ENCODE data around the gene TCEANC2. TPM values are rescaled to one million over a fixed set of nuclear protein-coding genes. Genes with fewer than 3 reads are reported as not detected.

TCEANC2 gene
- total RNA-seq, 2 donors from 2014 or later, result 2.0 to 7.8 TPM

DNA sequence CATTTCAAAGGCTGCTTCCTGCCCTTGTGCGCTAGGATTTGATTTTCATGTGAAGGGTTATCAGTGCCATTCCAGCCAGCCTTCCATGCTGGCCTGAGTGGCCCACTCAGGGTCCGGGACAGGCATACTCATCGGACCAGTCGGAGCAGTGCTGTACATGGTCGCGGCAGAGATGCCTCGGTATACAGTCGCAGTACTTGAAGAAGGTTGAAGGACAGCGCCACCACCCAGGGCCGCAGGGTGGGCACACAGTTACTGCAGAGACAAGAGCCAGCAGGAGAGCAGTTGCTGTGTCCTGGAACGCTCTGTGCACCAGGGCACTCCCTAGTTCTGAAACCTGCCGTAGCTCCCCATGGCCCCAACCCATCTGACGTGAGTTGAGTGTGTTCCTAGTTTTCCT lies 44.5 kb upstream of the TCEANC2 start:
- Histone ChIP-seq H3K4me1 (ENCODE audit: control insufficient read depth in 1 of 2, low read depth in 2 of 2) (no peaks in the 10 kb centered on the region), H3K9me3 (no peaks in the 10 kb centered on the region), H3K27ac (no peak overlapping the region), H3K4me3 (no peak overlapping the region), H3K36me3 (no peaks in the 10 kb centered on the region), H3K27me3 (replicated peaks; ENCODE audit: insufficient read depth) (no peaks in the 10 kb centered on the region)
- no peak for TF ChIP-seq CTCF (IDR thresholded peaks at IDR 0.05)
- DNase-seq (ENCODE audit: low spot score) (no peak), ATAC-seq (ENCODE audit: insufficient number of reproducible peaks, low FRiP score, low read depth) (no peak)

GRCh38 chr1:54009406-54009805 lies 44.0 kb upstream of the TCEANC2 start:
- no peak for DNase-seq (ENCODE audit: low spot score)
- ATAC-seq (ENCODE audit: insufficient number of reproducible peaks, low FRiP score, low read depth), result no peak
- TF ChIP-seq CTCF (IDR thresholded peaks at IDR 0.05), result no peak
- Histone ChIP-seq H3K4me1 (ENCODE audit: control insufficient read depth in 1 of 2, low read depth in 2 of 2) (no peaks in the 10 kb centered on the region), H3K9me3 (no peaks in the 10 kb centered on the region), H3K4me3 (no peak overlapping the region), H3K36me3 (no peaks in the 10 kb centered on the region), H3K27ac (no peak overlapping the region), H3K27me3 (replicated peaks; ENCODE audit: insufficient read depth) (no peaks in the 10 kb centered on the region)

DNA sequence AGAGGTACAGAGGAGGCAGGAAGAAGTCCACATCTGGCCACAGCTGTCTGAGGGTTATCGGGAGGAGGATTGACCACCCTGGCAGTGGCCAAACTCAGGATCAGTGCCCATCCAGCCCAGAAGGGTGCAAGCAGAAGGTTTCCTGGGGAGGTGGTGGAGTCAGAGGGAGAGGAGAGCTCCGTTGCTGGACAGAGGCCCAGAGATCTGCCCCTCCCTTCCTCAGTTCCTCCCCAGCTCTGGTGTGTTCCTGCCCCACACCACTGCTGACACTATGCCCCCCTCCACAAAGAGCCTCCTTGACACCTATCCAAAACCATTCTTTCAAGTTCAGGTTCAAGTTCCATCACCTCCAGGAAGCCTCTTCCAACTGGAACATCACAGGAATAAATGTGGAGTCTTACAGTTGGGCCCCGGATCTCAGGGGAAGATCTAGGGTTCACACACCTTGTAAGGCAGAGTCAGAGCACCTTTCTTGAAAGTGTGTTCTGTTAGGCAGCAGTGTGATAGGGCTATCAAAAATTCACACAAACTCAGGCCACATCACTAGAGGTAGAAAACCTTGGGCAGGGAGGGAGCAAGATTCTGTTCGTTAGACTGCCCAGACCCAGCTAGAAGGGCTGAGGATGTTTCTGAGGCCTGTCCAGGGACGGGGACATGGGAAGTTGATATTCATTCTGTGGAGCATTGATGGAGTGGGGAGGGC lies 42.8 kb upstream of the TCEANC2 start:
- H3K9me3 ChIP-seq, result no peaks in the 10 kb centered on the region
- no peak for TF ChIP-seq CTCF (IDR thresholded peaks at IDR 0.05)
- no peak overlapping the region for H3K4me3 ChIP-seq
- ATAC-seq (ENCODE audit: insufficient number of reproducible peaks, low FRiP score, low read depth) (no peak), DNase-seq (ENCODE audit: low spot score) (no peak)
- H3K27me3 ChIP-seq (replicated peaks; ENCODE audit: insufficient read depth), result no peaks in the 10 kb centered on the region
- H3K36me3 ChIP-seq, result no peaks in the 10 kb centered on the region
- no peak overlapping the region for H3K27ac ChIP-seq
- no peaks in the 10 kb centered on the region for H3K4me1 ChIP-seq (ENCODE audit: control insufficient read depth in 1 of 2, low read depth in 2 of 2)

GRCh38 chr1:54011316-54012007 lies 41.9 kb upstream of the TCEANC2 start:
- H3K27me3 ChIP-seq (replicated peaks; ENCODE audit: insufficient read depth), result no peaks in the 10 kb centered on the region
- no peak for DNase-seq (ENCODE audit: low spot score)
- TF ChIP-seq CTCF (IDR thresholded peaks at IDR 0.05), result no peak

GRCh38 chr1:54012008-54012325 lies 41.4 kb upstream of the TCEANC2 start:
- Histone ChIP-seq H3K27ac (no peak overlapping the region), H3K27me3 (replicated peaks; ENCODE audit: insufficient read depth) (no peaks in the 10 kb centered on the region), H3K9me3 (no peaks in the 10 kb centered on the region), H3K4me1 (ENCODE audit: control insufficient read depth in 1 of 2, low read depth in 2 of 2) (no peaks in the 10 kb centered on the region), H3K4me3 (no peak overlapping the region), H3K36me3 (no peaks in the 10 kb centered on the region)
- DNase-seq (ENCODE audit: low spot score) (no peak), ATAC-seq (ENCODE audit: insufficient number of reproducible peaks, low FRiP score, low read depth) (no peak)
- TF ChIP-seq CTCF (IDR thresholded peaks at IDR 0.05), result no peak

More at GRCh38 chr1:54011316-54012007, 41.9 kb upstream of the TCEANC2 start:
- Histone ChIP-seq H3K4me1 (ENCODE audit: control insufficient read depth in 1 of 2, low read depth in 2 of 2) (no peaks in the 10 kb centered on the region), H3K4me3 (no peak overlapping the region), H3K9me3 (no peaks in the 10 kb centered on the region), H3K27ac (no peak overlapping the region), H3K36me3 (no peaks in the 10 kb centered on the region)
- no peak for ATAC-seq (ENCODE audit: insufficient number of reproducible peaks, low FRiP score, low read depth)
